Choroid plexus epithelial cell (primary cell): ENCODE data around the gene OR10H4.

Experiments used
- DNase-seq: peaks from one replicate; pipeline ENCODE4 v3.0.0-alpha.2; 2010; ENCODE audit warnings: low read depth
- H3K4me3 ChIP-seq: 2 replicates; pipeline ENCODE4 v1.5.1; 2011; ENCODE audit warnings: low read depth, mild to moderate bottlenecking, control low read depth, low read length, moderate library complexity
- TF ChIP-seq, protein P1 (sequence below): conservative IDR thresholded peaks from 2 replicates; pipeline ENCODE4 v1.5.1; 2011; ENCODE audit warnings: low read depth, mild to moderate bottlenecking, control low read depth, inconsistent platforms, low read length, moderate library complexity

OR10H4 gene

DNA sequence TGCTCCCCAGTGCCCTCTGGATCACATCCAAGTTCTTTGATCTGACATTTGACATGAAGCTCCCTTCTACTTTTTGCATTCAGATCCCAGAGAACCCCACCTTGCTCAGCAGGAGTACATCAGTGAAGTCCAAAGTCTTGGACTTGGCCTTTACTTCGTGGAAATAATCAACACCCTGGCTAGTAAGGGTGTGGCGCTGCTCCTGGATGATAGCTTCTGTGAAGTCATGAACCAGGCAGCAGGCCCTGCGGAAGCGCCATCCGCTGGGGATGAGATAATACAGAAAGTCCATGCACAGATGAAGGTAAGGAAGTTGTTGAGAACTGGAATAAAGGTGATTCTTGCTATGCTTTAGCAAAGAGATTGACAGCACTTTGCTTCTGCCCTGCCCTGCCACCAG is 43.2 kb downstream of the OR10H4 start:
- no peak for DNase-seq
- H3K4me3 ChIP-seq = no peak overlapping the region
- TF ChIP-seq, protein P1, sequence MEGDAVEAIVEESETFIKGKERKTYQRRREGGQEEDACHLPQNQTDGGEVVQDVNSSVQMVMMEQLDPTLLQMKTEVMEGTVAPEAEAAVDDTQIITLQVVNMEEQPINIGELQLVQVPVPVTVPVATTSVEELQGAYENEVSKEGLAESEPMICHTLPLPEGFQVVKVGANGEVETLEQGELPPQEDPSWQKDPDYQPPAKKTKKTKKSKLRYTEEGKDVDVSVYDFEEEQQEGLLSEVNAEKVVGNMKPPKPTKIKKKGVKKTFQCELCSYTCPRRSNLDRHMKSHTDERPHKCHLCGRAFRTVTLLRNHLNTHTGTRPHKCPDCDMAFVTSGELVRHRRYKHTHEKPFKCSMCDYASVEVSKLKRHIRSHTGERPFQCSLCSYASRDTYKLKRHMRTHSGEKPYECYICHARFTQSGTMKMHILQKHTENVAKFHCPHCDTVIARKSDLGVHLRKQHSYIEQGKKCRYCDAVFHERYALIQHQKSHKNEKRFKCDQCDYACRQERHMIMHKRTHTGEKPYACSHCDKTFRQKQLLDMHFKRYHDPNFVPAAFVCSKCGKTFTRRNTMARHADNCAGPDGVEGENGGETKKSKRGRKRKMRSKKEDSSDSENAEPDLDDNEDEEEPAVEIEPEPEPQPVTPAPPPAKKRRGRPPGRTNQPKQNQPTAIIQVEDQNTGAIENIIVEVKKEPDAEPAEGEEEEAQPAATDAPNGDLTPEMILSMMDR = no peak

DNA sequence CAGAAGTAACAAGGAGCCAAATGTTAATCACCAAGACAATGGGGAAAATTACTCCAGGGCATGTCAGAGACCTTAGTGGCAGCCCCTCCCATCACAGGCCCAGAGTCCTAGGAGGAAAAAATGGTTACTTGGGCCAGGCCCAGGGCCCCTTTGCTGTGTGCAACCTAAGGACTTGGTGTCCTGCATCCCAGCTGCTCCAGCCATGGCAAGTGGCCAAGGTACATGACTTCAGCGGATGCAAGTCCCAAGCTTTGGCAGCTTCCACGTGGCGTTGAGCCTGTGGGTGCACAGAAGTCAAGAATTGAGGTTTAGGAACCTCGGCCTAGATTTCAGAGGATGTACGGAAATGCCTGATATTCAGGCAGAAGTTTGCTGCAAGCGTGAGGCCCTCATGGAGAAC is 46.7 kb downstream of the OR10H4 start:
- TF ChIP-seq, protein P1 = no peak
- DNase-seq = no peak
- no peak overlapping the region for H3K4me3 ChIP-seq

DNA sequence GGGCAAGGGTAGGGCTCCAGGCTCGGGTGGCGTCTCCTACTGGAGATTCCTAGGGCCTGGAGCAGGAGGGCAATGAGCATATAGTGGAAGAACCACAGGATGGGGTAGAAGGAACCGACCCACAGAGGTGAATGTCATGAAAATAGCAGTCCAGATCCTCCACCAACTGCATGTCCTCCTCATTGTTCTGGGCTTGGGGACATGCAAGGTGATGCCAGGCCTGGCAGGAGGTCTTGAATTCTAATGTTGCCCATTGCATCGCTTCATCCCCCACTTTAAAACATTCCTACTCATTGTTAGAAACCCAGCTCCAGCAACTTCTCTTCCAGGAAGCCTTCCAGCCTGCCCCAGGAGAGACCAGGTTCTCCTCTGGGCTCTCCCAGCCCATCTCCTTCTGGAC is 49.4 kb downstream of the OR10H4 start:
- TF ChIP-seq, protein P1 = no peak
- no peak overlapping the region for H3K4me3 ChIP-seq
- no peak for DNase-seq
